ENCODE data around the gene CHRM2. TPM values are rescaled to one million over a fixed set of nuclear protein-coding genes. Genes with fewer than 3 reads are reported as not detected.

The CHRM2 gene
- total RNA-seq, 1 donor from 2014 or later = not detected

GRCh38 chr7:136894789-136895188 is 26.3 kb downstream of the CHRM2 start:
- DNase-seq (ENCODE audit: low read depth in 2 of 2) = no peak

DNA sequence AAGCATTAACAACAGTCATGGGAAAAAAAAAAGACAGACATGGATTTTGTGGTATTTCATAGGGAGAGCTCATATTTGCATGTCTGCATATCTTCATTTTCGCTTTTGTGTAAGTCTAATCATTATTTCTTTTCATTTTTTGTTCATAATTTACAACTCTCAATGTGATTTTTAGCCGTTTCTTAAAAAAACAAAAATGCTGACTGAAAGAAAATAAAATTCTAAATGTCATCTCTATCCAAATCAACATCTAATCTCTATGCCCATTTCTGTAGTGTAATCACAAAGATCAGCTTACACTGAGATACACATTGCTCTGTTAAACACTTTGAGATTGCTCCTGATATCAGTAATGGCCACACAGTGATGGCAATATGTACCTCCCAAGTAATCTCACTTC is 29.2 kb downstream of the CHRM2 start:
- DNase-seq (ENCODE audit: low read depth in 2 of 2) = no peak

DNA sequence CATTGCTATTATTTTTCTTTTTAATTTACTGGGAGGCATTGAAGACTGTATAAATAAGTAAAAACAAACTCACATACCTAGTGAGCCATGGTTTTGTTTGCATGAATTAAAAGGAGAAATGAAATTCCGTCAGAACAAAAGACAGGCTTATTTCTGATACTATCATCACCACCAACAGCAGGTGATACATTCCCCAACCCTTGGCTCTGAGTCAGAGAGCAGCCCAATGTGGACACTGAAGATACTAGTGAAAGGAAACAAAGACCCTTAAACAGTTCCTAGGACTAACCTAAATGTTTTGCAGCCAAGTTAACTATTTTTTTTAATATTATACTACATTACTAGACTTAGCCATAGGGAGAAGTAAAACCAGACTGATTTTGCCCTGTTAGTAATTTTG is 31.6 kb downstream of the CHRM2 start:
- DNase-seq (ENCODE audit: low read depth in 2 of 2) = no peak

- DNase-seq (ENCODE audit: low read depth in 2 of 2) = no peak
These were observed 42.3 kb downstream of the CHRM2 start for GRCh38 chr7:136910771-136911170.

GRCh38 chr7:136911344-136911743 is 42.9 kb downstream of the CHRM2 start:
- DNase-seq (ENCODE audit: low read depth in 2 of 2) = no peak

DNA sequence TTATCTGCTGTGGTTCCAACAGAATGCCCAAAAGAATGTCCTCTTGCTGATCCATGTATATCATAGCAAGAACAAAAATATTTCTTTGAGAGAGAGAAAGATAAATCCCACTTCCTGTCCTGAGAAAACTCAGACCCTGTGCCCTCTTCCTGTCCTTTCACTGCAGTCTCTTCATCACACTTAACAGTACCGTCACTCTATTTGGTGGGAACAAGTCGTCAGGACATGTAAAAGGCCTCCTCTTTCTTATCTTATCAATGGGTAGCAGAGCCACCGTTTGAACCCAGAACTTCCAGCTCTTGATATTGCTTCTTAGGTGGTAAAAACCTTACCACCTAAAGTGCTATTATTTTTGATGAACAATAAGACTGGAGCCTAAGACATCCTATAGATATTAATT is 43.9 kb downstream of the CHRM2 start:
- DNase-seq (ENCODE audit: low read depth in 2 of 2) = no peak

- no peak for DNase-seq (ENCODE audit: low read depth in 2 of 2)
These were observed 45.6 kb downstream of the CHRM2 start for GRCh38 chr7:136914016-136914415.

DNA sequence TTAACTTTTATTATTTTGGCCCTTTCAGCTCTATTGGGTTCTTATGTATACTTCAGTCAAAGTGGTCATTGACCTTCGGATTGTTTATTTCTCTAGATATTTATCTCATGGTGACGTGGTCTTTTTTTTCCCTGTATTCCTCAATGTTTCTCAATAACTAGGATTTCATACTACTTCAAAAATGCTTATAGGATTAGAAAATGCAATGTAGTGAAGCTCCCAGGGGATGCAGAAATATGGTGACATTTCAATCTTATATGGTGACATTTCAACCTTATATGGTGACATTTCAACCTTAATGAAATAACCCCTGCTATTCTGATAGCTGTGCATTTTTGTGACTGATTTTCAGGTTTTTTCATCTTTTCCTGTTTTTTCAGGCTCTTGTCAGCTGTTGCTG is 51.4 kb downstream of the CHRM2 start:
- no peak for DNase-seq (ENCODE audit: low read depth in 2 of 2)

GRCh38 chr7:136923111-136923667 is 54.7 kb downstream of the CHRM2 start:
- DNase-seq (ENCODE audit: low read depth in 2 of 2) = no peak

GRCh38 chr7:136925044-136925443 is 56.6 kb downstream of the CHRM2 start:
- peak; percentile 9 to 79 for DNase-seq (ENCODE audit: low read depth in 2 of 2)

GRCh38 chr7:136925556-136925955 is 57.1 kb downstream of the CHRM2 start:
- peak in 1 of 2 donors; percentile 87 for DNase-seq (ENCODE audit: low read depth in 2 of 2)

DNA sequence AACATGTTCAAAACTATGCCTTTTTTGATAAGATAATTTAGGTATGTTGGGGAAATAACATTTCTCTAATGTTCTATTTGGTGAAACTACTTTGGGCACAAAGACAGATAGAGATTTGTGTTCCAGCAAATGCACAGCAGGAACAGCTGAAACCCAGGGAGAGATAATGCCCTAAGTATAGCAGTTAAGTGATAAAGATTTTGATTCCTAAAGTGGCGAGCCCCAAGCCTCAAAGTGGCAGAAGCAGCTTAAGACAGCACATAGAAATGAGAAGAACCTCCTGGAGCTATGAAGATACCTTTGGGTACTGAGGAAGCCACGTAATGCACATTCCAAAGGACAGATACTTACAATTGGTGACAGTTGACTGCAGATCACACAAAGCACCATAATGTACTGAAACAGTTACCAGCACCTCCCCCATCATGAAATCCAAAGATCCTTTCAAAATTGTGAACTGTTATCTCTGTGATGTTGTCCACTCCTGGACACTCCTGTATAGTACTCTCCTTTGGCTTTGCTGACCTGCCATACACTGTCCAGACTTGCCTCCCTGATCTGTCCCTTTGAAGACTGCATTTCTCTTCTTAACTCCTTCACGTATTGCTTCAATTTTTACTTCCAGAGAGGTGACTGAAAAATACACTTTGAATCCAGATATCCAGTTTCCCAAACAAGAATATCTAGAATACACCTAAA is 62.9 kb downstream of the CHRM2 start:
- no peak for DNase-seq (ENCODE audit: low read depth in 2 of 2)

DNA sequence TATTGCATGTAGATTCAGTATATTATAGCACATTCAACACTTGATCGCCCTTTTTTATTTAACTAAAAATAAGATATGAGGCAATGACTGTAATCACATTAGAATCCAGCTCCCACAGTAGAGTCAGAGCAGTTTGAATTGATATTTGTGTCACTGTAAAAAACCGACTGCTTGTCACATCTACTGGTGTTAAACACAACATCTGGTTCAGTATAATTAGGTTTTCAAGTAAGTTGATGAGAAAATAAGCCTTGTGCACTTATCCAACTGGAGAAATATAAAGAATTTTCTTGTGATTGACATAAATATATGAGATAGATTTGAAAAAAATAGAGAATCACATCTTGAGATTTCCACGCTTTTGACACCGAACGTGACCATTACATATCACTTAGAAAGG is 69.0 kb downstream of the CHRM2 start:
- DNase-seq (ENCODE audit: low read depth in 2 of 2) = no peak

DNA sequence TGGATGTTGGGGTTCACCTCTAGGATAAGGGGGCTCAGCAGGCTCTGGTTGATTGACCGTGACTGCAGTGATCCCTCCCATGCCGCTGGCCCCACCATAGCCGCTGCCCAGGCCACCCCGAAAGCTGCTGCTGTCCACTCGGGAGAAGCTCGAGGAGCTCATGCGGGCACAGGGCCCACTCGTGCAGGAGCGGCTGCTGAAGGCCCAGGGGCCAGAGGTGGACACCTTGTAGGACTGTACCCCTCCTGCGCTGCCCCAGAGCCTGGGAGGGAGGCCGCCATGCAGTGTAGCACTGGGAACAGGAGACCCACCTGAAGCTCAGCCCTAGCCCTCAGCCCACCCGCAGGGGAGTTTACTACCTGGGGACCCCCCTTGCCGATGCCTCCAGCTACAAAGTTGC is 70.0 kb downstream of the CHRM2 start:
- DNase-seq (ENCODE audit: low read depth in 2 of 2) = no peak

- DNase-seq (ENCODE audit: low read depth in 2 of 2) = no peak
These were observed 71.7 kb downstream of the CHRM2 start for GRCh38 chr7:136940122-136940521.

DNA sequence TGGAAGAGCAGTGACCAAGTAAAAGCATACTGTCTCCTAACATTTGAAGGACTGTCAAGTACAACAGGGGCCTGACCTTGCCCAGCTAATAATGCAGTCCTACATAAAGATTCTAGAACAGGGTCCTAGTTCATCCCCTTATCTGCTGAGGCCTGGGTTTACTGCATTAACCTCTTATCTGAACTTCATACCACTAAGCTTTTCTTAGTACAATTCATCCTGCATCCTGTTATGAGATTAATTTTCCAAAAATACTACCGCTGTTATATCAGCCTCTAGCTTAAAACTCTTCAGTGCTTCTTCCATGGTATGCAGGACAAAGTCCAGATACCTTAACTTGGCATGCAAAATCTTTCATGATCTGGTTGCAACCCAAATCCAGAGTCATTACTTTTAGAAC is 72.5 kb downstream of the CHRM2 start:
- DNase-seq (ENCODE audit: low read depth in 2 of 2) = no peak

- no peak for DNase-seq (ENCODE audit: low read depth in 2 of 2)
These were observed 73.4 kb downstream of the CHRM2 start for GRCh38 chr7:136941816-136942215.

DNA sequence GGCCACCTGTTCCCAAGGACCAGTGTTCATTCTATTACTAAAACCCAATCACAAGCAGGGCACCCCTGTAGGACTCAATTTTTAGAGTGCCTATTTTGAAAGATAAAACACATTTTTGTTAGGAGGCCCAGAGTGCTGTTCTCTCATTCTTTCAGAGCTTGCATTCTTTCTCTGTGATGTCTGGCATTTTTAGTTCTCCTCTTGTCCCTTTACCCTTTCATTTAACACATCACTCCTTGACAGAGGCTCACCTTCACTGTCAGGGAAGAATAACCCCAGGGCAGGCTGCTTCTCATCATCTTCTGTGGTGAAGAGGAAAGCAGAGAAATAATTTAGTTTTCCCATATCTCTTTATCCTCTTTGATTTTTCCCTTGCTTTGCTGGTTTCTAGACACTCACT is 73.9 kb downstream of the CHRM2 start:
- DNase-seq (ENCODE audit: low read depth in 2 of 2) = no peak

DNA sequence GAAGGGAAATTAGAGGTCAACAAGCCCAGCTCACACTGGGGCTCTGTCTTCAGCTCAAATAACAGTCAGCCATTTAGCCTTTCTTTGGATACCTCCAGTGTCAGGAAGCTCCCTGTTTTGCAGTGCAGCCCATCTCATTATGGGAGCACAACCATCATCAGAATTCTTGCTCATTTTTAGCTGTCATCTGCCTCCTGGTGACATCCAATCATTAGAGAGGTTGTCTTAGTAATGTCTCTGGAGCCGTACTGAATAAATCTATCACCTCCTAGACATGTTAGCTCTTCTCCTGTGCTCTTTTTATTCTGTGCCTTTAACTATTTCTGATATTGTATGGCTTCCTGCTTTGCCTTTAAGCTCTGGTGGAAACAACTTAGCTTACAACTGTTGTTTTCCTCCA is 74.5 kb downstream of the CHRM2 start:
- no peak for DNase-seq (ENCODE audit: low read depth in 2 of 2)

DNA sequence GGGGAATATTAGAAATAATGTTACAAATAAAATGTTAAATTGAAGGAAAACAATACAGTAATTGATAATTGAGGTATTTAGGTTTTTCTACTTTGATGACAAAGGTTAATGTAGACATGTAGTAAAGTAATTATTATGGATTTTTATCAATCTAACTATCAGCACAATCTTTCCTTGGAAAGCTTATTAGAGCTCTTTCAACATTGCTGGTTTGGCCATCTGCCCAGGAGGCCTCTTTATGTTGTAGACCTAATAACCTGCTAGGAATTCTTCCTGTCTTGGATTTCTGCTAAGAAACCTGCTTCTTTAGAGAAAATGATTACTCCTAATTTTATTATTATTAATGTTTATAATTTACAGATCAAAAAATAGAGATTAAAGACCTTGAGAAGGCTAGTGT is 78.9 kb downstream of the CHRM2 start:
- peak in 1 of 2 donors; percentile 28 for DNase-seq (ENCODE audit: low read depth in 2 of 2)

DNA sequence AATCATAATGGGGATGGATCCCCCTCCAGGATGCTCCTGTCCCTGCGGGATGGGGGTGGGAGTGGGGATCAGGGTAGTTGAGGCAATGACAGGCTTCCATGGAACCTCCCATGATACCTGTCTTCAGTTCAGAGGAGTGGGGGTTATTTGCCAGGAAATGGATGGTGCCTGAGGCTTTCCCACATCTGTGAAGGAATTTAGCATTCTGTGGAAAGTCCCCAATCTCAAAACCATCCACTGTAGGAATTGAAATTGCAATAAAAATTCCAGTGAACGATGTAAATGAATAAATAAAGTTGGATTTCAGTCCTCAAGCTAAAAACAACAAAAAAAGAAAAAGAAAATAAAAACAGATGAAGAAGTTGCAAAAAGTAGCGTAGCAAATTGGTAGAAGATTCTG is 81.9 kb downstream of the CHRM2 start:
- DNase-seq (ENCODE audit: low read depth in 2 of 2) = no peak

DNA sequence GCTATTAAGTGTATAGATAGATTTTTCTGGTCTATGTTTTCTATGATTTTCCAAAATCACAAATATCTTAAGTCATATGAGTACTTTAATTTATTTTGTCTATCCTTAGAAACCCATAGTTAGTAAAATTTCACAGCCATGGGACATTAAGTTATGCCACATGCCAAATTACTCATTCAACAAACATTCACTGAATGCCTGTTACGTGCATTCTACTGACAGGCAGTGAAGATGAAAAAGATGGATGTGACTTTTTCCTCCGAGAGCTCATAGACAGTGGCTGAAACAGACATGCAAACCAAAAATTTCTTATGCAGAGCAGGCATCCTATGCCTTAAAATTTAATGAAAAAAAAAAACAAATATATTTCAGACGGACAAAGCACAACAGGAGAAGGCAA is 84.9 kb downstream of the CHRM2 start:
- peak in 1 of 2 donors; percentile 10 for DNase-seq (ENCODE audit: low read depth in 2 of 2)

GRCh38 chr7:136956232-136956631 is 87.8 kb downstream of the CHRM2 start:
- DNase-seq (ENCODE audit: low read depth in 2 of 2) = peak in 1 of 2 donors; percentile 67

DNA sequence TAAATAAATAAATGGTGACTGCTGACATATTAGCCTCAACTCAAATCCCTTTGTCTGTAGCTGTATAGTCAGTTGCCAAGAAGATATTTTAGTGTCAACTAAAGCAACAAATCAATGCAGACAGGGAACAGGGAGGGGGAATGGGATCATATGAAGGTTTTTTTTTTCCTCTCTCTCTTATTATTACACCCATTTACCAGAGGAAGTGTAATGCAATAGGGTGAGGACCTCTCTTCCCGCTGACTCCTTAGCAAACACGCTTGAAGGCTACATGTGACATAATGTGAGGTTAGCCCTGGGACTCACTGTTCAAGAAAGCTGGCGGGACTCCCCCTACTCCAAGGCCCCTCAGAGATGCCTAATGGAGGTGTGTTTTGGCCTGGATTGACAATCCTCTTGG is 88.2 kb downstream of the CHRM2 start:
- DNase-seq (ENCODE audit: low read depth in 2 of 2) = peak in 1 of 2 donors; percentile 90

Data from dermis microvascular lymphatic vessel endothelial cell (primary cell).